PFSK-1 (cell line): ENCODE data around the gene TMEM11.

Source experiments
- FOXP2 ChIP-seq: optimal IDR thresholded peaks from 2 replicates; pipeline ENCODE3; 2011; ENCODE audit warnings: borderline replicate concordance, control low read depth, inconsistent platforms; ENCODE audit not compliant: insufficient read depth; ENCODE audit errors: extremely low read length, extremely low read depth
- POLR2AphosphoS5 ChIP-seq: IDR thresholded peaks from 2 replicates; pipeline ENCODE4 v1.6.1; 2012; ENCODE audit warnings: low read depth, mild to moderate bottlenecking, control low read depth, low read length, moderate library complexity
- SIN3A ChIP-seq: IDR thresholded peaks from 2 replicates; pipeline ENCODE4 v1.6.1; 2012; ENCODE audit warnings: mild to moderate bottlenecking, low read length, moderate library complexity, borderline replicate concordance; ENCODE audit not compliant: insufficient read depth
- TAF1 ChIP-seq: IDR thresholded peaks from 2 replicates; pipeline ENCODE4 v1.6.1; 2012; ENCODE audit warnings: low read length, control low read depth, borderline replicate concordance; ENCODE audit not compliant: insufficient read depth
- TF ChIP-seq, protein P1 (sequence below), 2 experiments: IDR thresholded peaks; 2 replicates each; pipeline versions ENCODE4 v1.6.1 to v1.8.0; 2011 to 2012; ENCODE audit warnings: low read depth in 2 of 2, low read length in 2 of 2, control low read depth in 1 of 2, inconsistent platforms in 1 of 2, mild to moderate bottlenecking in 1 of 2, moderate library complexity in 1 of 2; ENCODE audit not compliant: insufficient read depth in 1 of 2

The TMEM11 gene

DNA sequence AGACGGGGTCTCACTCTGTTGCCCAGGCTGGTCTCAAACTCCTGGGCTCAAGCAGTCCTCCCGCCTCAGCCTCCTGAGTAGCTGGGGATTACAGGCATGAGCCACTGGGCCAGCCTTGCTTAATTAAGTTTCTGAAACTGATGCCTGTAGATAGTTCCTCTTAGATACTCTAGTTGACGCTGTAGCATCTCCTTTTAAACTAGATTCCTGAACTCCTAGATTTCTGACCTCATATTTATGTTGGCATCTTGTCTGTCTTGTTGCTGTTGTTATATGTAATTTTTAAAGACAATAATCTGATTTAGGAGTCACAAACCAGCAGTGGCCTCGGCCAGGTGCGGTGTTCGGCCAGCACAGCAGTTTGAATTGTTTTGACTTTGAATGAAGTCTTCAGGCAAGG lies 49.7 kb downstream of the TMEM11 start:
- TF ChIP-seq POLR2AphosphoS5: no peak
- TF ChIP-seq, protein P1, sequence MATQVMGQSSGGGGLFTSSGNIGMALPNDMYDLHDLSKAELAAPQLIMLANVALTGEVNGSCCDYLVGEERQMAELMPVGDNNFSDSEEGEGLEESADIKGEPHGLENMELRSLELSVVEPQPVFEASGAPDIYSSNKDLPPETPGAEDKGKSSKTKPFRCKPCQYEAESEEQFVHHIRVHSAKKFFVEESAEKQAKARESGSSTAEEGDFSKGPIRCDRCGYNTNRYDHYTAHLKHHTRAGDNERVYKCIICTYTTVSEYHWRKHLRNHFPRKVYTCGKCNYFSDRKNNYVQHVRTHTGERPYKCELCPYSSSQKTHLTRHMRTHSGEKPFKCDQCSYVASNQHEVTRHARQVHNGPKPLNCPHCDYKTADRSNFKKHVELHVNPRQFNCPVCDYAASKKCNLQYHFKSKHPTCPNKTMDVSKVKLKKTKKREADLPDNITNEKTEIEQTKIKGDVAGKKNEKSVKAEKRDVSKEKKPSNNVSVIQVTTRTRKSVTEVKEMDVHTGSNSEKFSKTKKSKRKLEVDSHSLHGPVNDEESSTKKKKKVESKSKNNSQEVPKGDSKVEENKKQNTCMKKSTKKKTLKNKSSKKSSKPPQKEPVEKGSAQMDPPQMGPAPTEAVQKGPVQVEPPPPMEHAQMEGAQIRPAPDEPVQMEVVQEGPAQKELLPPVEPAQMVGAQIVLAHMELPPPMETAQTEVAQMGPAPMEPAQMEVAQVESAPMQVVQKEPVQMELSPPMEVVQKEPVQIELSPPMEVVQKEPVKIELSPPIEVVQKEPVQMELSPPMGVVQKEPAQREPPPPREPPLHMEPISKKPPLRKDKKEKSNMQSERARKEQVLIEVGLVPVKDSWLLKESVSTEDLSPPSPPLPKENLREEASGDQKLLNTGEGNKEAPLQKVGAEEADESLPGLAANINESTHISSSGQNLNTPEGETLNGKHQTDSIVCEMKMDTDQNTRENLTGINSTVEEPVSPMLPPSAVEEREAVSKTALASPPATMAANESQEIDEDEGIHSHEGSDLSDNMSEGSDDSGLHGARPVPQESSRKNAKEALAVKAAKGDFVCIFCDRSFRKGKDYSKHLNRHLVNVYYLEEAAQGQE (IDR thresholded peaks at IDR 0.05; ENCODE audit: insufficient read depth in 1 of 2, low read depth in 2 of 2, low read length in 2 of 2): no peak
- TF ChIP-seq TAF1: no peak
- TF ChIP-seq SIN3A: no peak
- TF ChIP-seq FOXP2: no peak

DNA sequence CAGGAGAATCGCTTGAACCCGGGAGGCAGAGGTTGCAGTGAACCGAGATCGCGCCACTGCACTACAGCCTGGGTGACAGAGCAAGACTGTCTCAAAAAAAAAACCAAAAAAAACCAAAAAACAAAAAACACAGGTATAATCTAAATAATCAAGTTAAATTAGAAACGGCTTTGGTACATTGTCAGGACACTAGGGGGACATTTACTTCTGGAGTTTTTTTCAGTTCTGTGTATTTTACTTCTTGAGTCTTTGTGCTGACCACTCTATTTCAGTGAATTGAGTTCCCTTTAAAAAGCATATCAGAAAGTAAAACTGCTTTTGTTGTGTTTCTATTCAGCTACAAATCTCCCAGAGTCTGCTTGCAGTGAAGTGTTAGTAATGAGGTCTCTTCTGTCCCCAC lies 50.9 kb downstream of the TMEM11 start:
- no peak for TF ChIP-seq POLR2AphosphoS5
- no peak for TF ChIP-seq SIN3A
- TF ChIP-seq TAF1: no peak
- TF ChIP-seq FOXP2: no peak
- TF ChIP-seq, protein P1 (IDR thresholded peaks at IDR 0.05; ENCODE audit: insufficient read depth in 1 of 2, low read depth in 2 of 2, low read length in 2 of 2): no peak

GRCh38 chr17:21162394-21162775 lies 51.6 kb downstream of the TMEM11 start:
- TF ChIP-seq SIN3A (no peak), FOXP2 (no peak), TAF1 (no peak)

- TF ChIP-seq SIN3A (no peak), FOXP2 (no peak), TAF1 (no peak), POLR2AphosphoS5 (no peak)
- TF ChIP-seq, protein P1 (IDR thresholded peaks at IDR 0.05; ENCODE audit: insufficient read depth in 1 of 2, low read depth in 2 of 2, low read length in 2 of 2): no peak
These were observed 52.2 kb downstream of the TMEM11 start for GRCh38 chr17:21161498-21162393.

GRCh38 chr17:21160401-21160800 lies 53.6 kb downstream of the TMEM11 start:
- no peak for TF ChIP-seq POLR2AphosphoS5
- no peak for TF ChIP-seq FOXP2
- TF ChIP-seq TAF1: no peak
- TF ChIP-seq, protein P1 (IDR thresholded peaks at IDR 0.05; ENCODE audit: insufficient read depth in 1 of 2, low read depth in 2 of 2, low read length in 2 of 2): no peak
- TF ChIP-seq SIN3A: no peak
